ENCODE results near the gene DIRAS1.

DIRAS1 gene, protein sequence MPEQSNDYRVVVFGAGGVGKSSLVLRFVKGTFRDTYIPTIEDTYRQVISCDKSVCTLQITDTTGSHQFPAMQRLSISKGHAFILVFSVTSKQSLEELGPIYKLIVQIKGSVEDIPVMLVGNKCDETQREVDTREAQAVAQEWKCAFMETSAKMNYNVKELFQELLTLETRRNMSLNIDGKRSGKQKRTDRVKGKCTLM

DNA sequence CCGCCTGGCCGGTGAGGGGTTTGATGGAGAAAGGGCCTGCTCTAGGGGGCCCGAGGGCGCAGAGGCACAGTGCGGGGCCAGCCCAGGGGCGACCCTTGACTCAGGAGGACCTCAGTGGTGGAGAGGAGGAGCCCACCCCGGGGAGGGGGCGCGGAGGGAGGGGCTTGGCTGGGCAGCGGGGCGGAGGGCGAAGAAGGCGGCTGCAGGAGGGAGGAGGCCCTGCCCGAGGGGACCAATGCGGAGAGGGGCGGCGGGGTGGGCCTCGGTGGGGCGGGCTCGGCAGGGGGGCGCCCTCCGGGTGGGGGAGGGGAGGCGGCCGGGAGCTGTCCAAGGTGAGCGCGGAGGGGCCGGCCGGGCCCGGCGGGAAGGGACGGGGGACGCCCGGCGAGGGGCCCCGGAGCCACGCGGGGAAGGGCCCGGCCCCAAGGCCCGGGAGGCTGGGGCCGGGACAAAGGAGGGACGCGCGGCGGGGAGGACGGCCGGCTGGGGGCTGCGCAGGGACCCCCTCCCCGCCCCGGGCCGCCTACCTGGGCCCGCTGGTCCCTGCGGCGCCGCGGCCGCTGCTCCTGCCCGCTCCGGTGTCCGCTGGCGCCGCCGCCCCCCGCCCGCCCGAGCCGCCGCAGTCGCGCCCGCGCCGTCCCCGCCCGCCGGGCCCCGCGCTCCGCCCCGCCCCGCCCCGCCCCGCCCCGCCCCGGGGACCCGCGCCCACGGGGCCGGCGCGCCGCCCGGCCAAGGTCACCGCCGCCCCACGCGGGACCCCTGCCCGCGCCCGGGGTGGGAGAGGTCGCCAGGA, at the start of gene DIRAS1:
Gene DIRAS1, minus strand, starts transcription at position 596 of the 793 bp plus-strand sequence. CDS start 3,566 bp downstream, outside the sequence.
- DNase-seq, result no peak

- DNase-seq, result no peak
These were observed 49.2 kb upstream of the DIRAS1 start for GRCh38 chr19:2770055-2771013.

GRCh38 chr19:2769218-2769617, 48.0 kb upstream of the DIRAS1 start:
- no peak for DNase-seq

DNA sequence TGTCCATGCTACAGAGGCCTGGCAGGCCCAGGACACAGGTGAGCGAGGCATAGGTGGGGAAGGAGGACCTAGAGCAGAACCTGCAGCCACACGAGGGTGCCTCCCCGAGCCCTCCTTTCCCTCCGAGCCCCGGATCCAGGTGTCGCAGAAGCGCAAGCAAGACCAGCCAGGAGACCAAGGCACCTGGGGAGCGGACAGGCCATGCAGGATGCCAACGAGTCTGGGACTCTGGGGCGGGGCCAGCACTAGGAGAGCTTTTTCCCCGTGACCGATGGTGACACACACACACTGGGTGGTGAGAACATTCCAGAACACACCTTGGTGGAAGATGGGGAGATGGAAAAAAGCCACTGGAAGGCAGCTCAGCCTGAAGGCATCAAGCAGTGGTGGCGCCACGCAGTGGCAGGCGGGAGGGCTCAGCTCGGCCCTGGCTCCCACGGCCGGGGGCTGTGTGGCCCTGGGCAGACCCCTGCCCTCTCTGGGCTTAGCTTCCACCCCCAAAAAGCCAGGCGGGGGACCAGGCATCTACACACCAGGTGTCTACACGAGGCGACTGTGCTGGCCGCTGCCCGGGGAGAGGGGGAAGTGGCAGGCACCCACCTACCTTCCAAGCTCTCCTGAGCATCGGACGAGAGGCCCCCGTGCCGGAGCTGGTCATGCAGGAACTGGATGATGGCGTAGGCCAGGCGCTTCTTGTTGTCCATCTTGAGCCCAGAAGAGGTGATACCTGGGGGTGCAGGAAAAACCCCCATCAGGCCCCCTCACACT, 47.4 kb upstream of the DIRAS1 start:
- no peak for DNase-seq

GRCh38 chr19:2767688-2768087, 46.5 kb upstream of the DIRAS1 start:
- no peak for DNase-seq

DNA sequence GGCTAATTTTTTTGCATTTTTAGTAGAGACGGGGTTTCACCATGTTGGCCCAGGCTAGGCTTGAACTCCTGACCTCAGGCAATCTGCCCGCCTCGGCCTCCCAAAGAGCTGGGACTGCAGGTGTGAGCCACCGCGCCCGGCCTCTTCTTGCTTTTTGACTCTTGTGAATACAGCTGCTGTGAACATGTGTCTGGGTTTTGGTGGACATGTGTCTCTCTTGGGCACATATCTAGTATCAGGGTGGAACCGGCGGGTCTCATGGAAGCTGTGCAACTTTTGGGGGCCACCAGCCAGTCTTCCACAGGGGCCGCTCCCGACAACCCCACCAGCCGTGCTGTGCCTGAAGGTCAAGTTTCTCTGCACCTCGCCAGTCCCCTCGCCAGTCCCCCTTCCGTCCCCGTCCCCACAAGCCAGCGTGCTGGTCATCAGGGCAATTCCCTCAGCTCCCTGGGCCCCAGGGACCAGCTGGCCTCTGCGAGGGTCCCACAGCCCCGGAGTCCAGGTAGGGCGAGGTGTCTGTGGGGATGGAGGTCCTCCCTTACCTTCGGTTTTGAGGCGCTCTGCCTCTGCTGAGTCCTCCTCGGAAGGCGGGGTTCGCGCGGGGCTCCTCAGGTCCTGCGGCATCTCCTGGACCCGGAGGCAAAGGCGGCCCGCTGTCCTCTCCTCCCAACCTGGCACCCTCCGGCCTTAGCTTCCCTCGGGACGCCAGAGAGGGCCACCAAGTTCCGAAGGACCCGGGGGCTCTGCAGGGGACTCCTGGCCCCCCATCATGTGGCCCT, 45.6 kb upstream of the DIRAS1 start:
- no peak for DNase-seq

GRCh38 chr19:2765376-2765775, 44.2 kb upstream of the DIRAS1 start:
- no peak for DNase-seq

- no peak for DNase-seq
These were observed 43.8 kb upstream of the DIRAS1 start for GRCh38 chr19:2764945-2765344.

DNA sequence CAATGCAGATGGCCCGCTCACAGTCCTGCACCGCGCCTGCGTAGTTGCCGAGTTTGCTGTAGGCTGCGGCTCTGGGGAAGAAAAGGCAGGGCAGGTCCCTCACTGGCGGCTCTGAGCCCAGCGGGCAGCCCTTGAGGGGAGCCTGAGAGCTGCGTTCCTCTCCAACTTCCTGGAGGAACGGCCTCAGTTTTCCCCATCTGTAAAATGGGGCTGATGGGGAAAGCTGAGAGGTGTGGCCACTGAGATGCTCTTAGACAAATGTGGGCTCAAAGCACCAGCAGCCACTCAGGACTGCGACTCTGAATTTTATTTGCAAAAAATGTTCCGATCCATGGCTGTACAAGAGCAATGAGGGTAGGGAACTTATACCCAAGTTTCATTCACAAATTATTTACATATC, 42.5 kb upstream of the DIRAS1 start:
- no peak for DNase-seq

DNA sequence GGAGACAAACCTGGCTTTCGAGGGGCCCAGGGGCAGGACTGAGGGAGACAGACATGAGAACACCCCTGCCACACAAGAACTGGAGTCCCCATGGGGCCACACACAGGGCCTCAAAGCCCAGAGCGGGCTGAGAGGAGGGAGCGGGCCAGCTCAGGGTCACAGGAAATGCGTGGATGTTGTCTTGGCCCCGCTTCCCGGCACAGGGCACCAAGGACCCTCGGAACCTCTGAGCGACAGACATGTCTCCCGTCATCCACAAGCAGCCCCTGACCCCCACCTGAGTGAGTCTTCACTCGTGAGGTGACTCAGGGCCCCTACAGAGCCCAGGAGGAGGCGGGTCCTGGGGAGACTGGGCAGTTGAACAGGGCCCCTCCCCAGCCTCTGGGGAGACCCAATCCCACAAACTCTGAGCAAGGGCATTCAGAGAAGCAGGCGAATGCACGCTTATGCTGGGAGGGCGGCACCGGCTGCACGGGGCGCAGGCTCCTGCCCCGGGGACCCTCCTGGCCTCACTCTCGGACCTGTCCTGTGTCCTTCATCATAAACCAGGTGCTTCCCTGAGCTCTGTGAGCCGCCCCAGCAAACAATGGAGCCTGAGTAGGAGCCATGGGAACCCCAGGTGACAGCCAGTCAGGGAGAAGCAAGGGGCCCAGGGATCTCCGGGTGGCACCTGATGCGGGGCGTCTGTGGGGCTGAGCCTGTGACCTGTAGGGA, 41.8 kb upstream of the DIRAS1 start:
- DNase-seq, result no peak

DNA sequence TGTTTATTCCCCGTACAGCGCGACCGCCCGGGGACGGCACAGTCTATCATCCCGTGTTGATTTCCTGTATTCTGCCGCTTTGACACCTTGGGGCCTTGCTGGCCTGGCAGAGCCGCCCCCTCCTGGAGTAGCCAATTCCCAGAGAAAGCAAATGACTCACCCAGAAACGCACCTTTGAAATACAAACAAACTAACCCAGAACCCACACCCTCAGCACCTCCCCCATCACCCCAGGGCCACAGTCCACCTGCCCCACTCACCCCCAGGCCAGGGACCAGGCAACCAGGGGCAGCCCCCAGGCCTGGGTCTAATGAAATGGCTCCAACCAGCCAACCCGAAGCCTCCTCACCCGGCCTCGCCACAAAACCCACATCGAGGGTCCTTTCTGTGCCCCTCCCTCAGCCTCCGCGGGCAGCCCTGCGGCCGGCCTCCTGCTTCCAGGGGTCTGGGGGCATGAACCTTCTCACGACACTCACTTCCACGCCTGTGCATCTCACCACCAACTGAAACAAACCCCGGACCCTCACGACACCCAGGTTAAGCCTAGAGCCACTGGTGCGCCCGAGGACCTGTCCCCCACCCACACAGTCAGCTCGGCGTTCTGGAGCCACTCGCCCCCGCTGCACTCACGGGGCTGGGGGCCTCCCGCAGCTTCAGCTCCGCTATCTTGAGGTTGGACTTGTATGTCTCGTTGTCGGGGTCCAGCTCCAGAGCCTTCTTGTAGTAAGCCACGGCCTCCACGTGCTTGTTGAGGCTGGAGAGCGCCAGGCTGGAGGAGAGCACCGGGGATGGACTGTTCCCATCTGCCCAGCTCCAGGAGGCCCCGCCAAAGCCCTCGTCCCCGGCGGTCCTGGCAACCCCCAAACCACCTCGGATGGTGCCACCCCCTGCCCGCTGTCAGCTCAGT, 41.0 kb upstream of the DIRAS1 start:
- DNase-seq, result no peak

DNA sequence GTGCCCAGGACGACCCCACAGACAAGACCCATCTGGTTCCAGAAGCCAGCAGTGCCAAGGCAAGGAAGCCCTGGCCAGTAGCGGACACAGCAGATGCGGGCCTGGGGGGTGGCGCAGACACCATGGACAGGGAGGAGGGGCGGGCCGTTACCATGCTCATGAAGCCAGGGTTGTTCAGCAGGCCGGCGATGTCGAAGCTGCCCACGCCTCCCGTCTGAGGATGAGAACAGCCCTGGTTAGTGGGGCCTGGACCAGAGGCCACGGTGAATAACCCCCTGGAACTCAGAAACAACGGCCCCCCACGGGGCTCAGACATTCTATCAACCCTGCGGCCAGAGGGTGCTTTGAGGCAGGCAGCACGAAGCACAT, 40.1 kb upstream of the DIRAS1 start:
- no peak for DNase-seq

DNA sequence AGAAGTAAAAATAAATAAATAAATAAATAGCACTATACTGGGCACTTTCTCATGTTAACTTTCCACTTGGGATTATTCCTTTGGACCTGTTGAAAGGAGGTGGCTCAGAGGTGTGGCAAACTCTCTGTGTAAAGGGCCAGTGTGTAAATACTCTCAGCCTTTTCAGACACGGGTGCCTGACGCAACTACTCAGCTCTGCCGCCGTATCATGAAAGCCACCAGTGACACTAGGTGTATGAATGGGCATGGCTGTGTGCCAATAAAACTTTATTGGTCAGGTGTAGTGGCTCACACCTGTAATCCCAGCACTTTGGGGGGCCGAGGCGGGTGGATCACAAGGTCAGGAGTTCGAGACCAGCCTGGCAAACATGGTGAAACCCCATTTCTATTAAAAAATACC, 38.8 kb upstream of the DIRAS1 start:
- no peak for DNase-seq

GRCh38 chr19:2759362-2759761, 38.2 kb upstream of the DIRAS1 start:
- DNase-seq, result no peak

DNA sequence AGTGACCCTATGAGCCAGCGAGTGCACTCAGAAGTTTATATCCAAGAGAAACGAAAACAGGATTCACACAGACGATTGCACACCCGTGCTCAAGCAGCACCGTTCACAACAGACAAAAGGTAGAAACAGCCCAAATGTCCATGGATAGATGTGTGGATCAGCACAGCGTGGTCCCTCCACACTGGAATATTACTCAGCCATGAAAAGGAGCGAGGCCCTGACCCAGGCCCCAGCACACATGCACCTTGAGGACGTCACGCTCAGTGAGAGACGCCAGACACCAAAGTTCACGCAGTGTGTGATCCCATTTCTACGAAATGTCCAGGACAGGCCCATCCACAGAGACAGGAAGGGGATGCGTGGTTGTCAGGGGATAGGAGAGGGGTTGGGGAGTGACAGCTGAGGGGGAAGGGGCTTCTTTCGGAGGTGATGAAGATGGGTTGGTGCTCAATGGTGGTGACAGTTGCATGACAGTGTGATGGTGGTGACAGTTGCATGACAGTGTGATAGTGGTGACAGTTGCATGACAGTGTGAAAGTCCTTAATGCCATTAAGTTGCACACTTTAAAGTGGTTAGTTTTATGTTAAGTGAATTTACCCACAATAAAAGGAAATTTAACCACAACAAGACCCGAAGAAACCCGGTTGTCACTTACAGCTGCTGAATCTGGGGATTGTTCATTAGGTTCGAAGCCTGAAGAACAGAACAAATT, 37.6 kb upstream of the DIRAS1 start:
- DNase-seq, result no peak

- DNase-seq, result no peak
These were observed 36.0 kb upstream of the DIRAS1 start for GRCh38 chr19:2756921-2757881.

DNA sequence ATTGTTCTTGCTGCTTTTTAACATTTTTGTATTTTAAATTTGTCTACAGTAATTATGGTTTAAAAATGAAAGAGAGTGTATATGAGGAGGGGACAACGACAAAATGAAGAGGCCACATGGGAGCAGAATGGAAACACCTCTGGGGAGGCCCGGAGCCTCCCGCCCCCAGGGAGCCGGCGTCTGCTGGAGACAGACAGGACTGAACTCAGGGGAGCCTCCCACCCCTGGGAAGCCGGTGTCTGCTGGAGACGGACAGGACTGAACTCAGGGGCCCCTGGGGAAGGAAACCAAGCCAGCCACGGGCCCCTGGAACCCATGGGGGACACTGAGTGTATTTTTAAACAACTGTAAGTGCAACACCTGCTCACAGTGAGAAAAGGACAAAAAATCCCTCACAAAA, 35.3 kb upstream of the DIRAS1 start:
- no peak for DNase-seq

- no peak for DNase-seq
These were observed 34.6 kb upstream of the DIRAS1 start for GRCh38 chr19:2755811-2756210.

- DNase-seq, result no peak
These were observed 34.2 kb upstream of the DIRAS1 start for GRCh38 chr19:2755448-2755705.

Measured in activated CD4-positive, alpha-beta T cell treated with anti-CD3 and anti-CD28 coated beads, Interleukin-2, Interleukin-6, amounts not matched to agents 100 ng/mL and 50 ng/mL, durations not matched to agents 16 hours and 8 hours (primary cell).